ENCODE results near the gene RAB3A.

DNA sequence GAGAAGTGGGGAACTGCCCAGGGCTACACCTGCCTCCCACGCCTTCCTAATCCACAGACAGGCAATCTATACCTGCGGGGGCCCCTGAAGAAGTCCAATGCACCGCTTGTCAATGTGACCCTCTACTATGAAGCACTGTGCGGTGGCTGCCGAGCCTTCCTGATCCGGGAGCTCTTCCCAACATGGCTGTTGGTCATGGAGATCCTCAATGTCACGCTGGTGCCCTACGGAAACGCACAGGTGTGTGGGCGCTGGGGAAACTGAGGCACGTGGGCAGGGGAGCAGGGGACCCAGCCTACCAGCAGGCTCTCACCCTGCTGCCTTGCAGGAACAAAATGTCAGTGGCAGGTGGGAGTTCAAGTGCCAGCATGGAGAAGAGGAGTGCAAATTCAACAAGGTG lies 28.9 kb downstream of the RAB3A start:
- TF ChIP-seq, protein P1, sequence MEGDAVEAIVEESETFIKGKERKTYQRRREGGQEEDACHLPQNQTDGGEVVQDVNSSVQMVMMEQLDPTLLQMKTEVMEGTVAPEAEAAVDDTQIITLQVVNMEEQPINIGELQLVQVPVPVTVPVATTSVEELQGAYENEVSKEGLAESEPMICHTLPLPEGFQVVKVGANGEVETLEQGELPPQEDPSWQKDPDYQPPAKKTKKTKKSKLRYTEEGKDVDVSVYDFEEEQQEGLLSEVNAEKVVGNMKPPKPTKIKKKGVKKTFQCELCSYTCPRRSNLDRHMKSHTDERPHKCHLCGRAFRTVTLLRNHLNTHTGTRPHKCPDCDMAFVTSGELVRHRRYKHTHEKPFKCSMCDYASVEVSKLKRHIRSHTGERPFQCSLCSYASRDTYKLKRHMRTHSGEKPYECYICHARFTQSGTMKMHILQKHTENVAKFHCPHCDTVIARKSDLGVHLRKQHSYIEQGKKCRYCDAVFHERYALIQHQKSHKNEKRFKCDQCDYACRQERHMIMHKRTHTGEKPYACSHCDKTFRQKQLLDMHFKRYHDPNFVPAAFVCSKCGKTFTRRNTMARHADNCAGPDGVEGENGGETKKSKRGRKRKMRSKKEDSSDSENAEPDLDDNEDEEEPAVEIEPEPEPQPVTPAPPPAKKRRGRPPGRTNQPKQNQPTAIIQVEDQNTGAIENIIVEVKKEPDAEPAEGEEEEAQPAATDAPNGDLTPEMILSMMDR (IDR thresholded peaks at IDR 0.05) = no peak
- no peak for TF ChIP-seq POLR2A (IDR thresholded peaks at IDR 0.05)
- TF ChIP-seq POLR2AphosphoS5 (IDR thresholded peaks at IDR 0.05) = no peak

Measured in stomach (tissue), 4 donors.